HFF-Myc (cell line): ENCODE results near the gene FMO3.

Experiments
- DNase-seq: peaks from one replicate; pipeline ENCODE4 v3.0.0-alpha.2; 2011; ENCODE audit warnings: low read depth; ENCODE audit errors: extremely low read depth
- H3K4me3 ChIP-seq: replicated peaks from 2 replicates; pipeline ENCODE4 v1.5.1; 2011; ENCODE audit warnings: low read depth, mild to moderate bottlenecking, control low read depth, low read length
- TF ChIP-seq, protein P1 (sequence below): IDR thresholded peaks from 2 replicates; pipeline ENCODE4 v1.5.1; 2012; ENCODE audit warnings: mild to moderate bottlenecking, low read depth, low read length, control low read depth; ENCODE audit errors: missing control alignments

FMO3 gene

DNA sequence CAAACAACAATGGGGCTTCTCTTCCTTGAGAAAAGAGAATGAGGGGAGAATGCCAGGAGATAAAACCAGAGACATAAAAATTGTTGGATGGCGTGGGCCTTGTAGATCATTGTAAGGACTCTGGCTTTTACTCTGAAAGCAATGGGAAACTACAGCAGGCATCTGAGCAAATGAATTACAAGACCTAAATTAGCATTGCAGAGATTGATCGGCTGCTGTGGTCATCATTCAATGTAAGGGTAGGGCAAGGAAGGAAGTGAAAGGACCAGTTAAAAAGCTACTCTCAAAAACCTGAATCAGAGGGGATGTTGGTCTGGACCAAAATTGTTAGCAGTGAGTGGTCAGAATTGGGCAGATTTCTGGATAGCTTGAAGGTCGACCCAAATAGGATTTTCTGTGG, 21.4 kb downstream of the FMO3 start:
- TF ChIP-seq, protein P1, sequence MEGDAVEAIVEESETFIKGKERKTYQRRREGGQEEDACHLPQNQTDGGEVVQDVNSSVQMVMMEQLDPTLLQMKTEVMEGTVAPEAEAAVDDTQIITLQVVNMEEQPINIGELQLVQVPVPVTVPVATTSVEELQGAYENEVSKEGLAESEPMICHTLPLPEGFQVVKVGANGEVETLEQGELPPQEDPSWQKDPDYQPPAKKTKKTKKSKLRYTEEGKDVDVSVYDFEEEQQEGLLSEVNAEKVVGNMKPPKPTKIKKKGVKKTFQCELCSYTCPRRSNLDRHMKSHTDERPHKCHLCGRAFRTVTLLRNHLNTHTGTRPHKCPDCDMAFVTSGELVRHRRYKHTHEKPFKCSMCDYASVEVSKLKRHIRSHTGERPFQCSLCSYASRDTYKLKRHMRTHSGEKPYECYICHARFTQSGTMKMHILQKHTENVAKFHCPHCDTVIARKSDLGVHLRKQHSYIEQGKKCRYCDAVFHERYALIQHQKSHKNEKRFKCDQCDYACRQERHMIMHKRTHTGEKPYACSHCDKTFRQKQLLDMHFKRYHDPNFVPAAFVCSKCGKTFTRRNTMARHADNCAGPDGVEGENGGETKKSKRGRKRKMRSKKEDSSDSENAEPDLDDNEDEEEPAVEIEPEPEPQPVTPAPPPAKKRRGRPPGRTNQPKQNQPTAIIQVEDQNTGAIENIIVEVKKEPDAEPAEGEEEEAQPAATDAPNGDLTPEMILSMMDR, result no peak
- no peak overlapping the region for H3K4me3 ChIP-seq
- DNase-seq, result no peak

DNA sequence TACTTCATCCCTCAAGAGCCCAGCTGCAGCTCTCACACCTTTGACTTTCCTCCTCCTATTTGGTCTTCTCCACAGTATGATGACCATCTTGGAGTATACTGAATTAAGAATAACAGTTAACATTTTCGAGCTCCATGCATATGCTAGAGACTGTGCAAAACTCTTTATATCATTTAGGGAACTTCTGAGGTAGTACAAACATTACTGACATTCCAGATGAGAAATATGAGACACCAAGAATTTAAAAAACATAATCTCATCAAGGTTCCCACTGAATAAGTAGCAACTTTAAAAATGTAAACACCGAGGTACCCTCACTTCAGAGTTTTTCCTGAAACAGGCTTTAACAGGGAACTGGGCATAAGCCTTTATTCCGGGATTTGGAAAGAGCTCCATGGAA, 22.7 kb downstream of the FMO3 start:
- no peak for DNase-seq
- TF ChIP-seq, protein P1, result no peak
- no peak overlapping the region for H3K4me3 ChIP-seq

DNA sequence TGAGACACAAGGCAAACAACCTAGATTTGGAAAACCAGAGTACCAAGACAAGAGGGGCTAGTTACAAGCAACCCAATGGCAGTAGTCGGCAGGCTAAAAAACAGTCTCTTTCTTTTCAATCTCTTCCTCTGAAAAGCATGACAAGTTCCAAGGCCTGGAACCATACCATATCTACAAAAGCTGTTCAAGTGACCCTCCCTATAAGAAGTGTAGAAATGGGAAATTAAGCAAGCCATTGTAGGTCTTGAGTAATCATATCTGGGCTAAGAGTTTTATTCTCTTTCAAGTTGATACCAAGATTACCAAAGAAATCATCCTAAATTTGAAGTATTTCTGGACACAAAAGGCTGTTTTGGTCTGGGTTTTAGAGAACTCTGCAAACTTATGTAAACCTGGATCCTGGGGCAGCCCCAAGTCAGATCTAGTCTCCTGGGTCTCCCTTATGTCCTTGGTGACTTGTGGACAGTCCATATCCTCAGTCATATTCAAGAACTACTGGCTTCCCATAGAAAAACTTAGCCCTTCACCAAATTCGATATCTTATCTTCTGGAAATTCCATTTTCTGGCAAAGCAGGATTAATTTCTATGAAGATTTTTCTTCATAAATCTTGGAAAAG, 24.7 kb downstream of the FMO3 start:
- TF ChIP-seq, protein P1, result no peak
- H3K4me3 ChIP-seq, result no peak overlapping the region
- no peak for DNase-seq

DNA sequence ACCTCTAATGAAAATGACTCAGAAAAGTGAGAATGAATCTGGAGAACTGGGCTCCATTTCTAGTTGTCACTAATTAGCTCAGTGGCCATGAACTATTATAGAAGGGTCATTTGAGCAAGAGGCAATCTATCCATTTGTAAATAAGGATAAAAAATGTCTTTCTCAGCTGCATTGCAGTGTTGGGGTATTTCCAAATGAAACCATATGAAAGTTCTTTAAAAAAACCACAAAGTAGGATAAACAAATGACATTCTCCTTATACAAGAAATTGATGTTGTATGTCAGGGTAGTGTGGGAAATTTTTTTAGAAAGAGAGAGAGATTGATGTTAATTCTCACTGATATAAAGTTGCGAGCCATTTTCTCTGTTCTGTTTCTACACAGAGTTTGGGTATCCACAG, 26.0 kb downstream of the FMO3 start:
- TF ChIP-seq, protein P1, result no peak
- DNase-seq, result no peak
- no peak overlapping the region for H3K4me3 ChIP-seq

DNA sequence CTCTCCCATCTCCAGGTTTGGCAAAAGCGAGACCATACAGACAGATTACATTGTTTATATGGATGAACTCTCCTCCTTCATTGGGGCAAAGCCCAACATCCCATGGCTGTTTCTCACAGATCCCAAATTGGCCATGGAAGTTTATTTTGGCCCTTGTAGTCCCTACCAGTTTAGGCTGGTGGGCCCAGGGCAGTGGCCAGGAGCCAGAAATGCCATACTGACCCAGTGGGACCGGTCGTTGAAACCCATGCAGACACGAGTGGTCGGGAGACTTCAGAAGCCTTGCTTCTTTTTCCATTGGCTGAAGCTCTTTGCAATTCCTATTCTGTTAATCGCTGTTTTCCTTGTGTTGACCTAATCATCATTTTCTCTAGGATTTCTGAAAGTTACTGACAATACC, 26.4 kb downstream of the FMO3 start:
- no peak overlapping the region for H3K4me3 ChIP-seq
- TF ChIP-seq, protein P1, result no peak
- no peak for DNase-seq

DNA sequence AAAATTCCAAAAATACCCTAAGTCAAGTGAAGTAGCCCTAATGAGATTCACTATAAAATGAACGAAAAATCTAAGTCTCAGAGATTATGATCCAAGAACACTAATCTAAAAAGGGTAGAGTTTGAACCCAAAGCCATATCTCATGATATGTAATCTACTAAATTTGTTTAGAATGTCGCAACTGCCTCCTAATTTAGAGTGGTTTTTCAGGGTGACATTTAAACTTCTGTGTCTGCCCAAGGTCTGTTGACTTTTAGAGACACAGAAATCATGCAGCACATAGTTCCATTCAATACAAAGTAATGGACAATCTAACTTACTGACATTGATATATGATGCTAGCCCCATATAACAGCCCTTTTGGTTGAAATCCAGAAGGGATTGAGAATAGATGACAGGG, 28.9 kb downstream of the FMO3 start:
- no peak overlapping the region for H3K4me3 ChIP-seq
- no peak for DNase-seq
- TF ChIP-seq, protein P1, result no peak

DNA sequence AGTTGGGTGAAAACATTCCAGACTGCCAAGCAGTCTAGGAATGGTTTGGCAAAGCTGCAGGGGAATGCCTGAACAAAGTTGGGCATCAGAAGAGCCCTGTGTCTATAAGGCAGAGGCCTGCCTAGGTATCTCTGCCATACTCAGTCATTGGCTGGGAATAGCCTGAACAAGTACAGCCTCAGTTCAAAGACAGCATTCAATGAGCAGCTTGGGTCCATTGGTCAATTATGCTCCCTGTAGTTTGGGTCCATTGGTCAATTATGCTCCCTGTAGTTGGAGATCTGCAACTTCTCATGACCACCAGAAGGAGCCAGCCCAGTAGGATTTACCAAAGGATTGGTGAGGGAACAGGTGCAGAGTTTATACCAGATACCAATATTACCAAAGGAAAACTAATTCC, 31.6 kb downstream of the FMO3 start:
- no peak overlapping the region for H3K4me3 ChIP-seq
- no peak for DNase-seq
- TF ChIP-seq, protein P1, result no peak
